ENCODE measurements around the gene NGEF.
"Not testable (repeated sequence)": the region's sequence is repeated elsewhere in the genome, so short reads cannot be mapped to it uniquely, and the experiment has no call there.

The NGEF gene

DNA sequence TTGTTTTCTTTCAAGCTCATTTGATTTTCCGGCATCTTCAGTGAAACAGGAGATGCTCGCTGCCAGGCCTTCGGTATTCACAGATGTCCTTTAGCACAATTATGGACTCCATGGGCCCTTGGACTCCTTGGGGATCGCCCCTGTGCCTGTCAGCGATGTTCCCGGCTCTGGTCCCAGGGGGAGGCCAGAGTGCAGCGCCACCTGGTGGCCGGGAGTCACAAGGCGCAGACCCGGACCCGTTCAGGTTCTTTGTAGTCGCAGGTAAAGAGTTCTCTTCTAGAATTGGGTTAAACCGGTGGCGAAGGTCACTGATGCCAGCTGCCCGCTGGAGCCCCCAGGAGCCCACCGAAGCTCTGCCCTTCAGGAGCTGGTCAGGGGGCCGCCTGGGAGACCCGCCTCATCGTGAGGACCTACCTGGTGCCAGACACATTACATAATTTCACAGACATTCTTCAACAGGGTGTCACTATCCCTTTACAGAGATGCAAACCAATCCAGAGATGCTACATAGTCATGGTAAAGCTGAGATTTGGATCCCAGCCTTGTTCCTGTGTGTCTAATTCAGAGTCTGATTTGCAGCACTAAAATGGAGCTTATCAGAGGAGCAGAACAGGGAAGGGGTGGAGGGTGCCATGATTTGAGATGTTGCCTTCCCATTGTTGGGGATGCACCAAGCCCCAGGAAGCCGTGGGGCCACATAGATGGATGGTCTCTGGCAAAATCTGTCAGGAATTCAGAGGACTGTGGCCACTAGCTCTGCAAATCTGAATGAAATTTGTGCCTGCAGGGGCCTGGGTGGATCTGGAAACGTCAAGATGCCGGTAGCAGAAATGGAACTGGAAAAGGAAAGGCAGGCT, 41.1 kb upstream of the NGEF start:
- no peak overlapping the region for H3K9ac ChIP-seq (ENCODE audit: low read length)
- no peaks in the 10 kb centered on the region for H3K36me3 ChIP-seq (ENCODE audit: control insufficient read depth, insufficient read depth, low read length)
- H3K27me3 ChIP-seq (ENCODE audit: control insufficient read depth, insufficient read depth, low read length): no peaks in the 10 kb centered on the region
- no peaks in the 10 kb centered on the region for H3K9me3 ChIP-seq (ENCODE audit: control insufficient read depth, low read length)
- no peak overlapping the region for H3K4me3 ChIP-seq (ENCODE audit: low read length)
- H3K4me1 ChIP-seq (ENCODE audit: control insufficient read depth, insufficient read depth, low read length): peaks cover 6% of the 10 kb centered on the region

DNA sequence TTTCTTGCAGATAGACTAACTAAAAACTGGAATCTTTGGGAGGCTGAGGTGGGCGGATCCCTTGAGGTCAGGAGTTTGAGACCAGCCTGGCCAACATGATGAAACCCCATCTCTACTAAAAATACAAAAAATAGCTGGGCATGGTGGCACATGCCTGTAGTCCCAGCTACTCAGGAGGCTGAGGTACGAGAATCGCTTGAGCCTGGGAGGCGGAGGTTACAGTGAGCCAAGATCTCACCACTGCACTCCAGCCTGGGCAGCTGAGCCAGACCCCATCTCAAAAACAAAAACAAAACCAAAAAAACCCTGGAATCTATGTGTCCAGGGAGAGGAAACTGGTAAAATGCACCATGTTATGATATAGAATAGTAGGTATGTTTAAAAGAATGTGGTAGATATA, 39.5 kb upstream of the NGEF start:
- not testable (repeated sequence) for H3K4me3 ChIP-seq (ENCODE audit: low read length); H3K9me3 ChIP-seq (ENCODE audit: control insufficient read depth, low read length); H3K27me3 ChIP-seq (ENCODE audit: control insufficient read depth, insufficient read depth, low read length); H3K9ac ChIP-seq (ENCODE audit: low read length); H3K36me3 ChIP-seq (ENCODE audit: control insufficient read depth, insufficient read depth, low read length); H3K4me1 ChIP-seq (ENCODE audit: control insufficient read depth, insufficient read depth, low read length)

DNA sequence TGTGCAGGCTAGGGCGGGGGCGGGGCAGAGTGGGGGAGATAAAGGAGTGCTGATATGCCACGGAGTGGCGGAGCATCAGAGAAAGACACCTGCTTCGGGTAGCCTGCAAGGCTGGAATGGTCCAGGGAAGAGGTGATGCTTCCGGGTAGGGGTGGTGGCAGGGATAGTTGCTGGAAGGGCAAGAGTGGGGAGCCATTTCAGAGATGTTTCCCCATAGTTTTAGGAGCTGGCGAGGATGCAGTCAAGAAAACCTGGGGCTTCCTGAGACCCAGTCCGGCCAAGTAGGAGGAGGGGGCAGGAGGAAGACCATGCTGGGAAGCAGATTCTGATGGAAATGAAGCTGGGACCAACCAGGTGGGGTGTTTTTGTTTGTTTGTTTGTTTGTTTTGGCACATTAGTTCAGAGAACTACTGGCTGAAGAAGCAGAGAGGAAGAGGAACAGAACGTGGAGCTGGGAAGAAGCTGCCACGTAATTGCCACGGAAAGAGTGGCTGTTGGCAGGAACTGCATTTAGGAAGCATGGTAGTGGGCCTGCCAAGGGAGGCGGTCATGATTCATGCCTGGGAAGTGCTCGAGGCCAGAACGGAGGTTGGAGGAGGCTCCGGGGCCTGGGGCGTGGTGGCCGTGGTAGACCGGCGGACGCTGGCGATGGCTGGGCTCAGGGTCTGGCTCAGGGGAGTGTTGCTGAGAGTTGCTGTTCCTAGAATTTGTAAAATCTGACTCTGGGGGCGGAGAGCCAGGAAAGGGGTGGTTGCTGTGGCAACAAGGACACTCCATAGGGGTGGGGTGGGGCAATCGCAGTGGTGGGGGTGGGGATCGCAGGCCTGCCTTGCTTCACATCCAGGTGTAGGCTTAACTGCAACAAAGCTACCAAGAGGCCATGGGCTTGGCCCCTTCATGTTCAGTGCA, 38.4 kb upstream of the NGEF start:
- H3K4me3 ChIP-seq (ENCODE audit: low read length): no peak overlapping the region

DNA sequence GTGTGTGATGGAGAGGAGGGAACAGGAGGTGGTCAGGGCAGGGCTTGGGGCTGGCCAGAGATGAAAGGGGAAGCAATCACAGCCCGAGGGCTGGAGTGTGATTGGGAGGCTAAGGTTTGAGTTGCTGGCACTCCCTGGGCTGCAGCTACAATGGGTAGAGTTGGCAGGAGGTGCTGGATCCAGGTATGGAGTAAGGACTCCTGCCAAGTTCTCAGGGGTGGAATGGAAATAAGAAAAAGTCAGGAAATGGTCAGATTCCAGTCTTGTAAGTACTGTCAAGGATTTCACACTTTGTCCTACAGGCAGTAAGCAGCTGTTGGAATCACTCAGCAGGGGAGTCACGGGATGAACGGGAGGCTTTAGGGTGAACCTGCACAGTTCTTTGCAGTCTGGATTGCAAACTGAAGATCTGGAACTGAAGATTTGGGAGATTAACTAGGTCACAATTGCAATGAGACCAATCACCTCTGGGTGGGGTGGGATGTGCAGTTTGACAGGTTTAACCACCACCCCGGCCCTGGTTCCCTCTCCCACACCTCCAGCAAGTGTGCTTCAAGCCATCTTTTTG, 36.2 kb upstream of the NGEF start:
- H3K4me3 ChIP-seq (ENCODE audit: low read length): no peak overlapping the region
- no peak overlapping the region for H3K9ac ChIP-seq (ENCODE audit: low read length)
- H3K27me3 ChIP-seq (ENCODE audit: control insufficient read depth, insufficient read depth, low read length): no peaks in the 10 kb centered on the region
- H3K4me1 ChIP-seq (ENCODE audit: control insufficient read depth, insufficient read depth, low read length): peaks cover 6% of the 10 kb centered on the region
- H3K36me3 ChIP-seq (ENCODE audit: control insufficient read depth, insufficient read depth, low read length): no peaks in the 10 kb centered on the region
- no peaks in the 10 kb centered on the region for H3K9me3 ChIP-seq (ENCODE audit: control insufficient read depth, low read length)

More for the DNA sequence above, 38.4 kb upstream of the NGEF start:
- no peaks in the 10 kb centered on the region for H3K27me3 ChIP-seq (ENCODE audit: control insufficient read depth, insufficient read depth, low read length)
- H3K9ac ChIP-seq (ENCODE audit: low read length): no peak overlapping the region
- H3K4me1 ChIP-seq (ENCODE audit: control insufficient read depth, insufficient read depth, low read length): peaks cover 6% of the 10 kb centered on the region
- H3K9me3 ChIP-seq (ENCODE audit: control insufficient read depth, low read length): no peaks in the 10 kb centered on the region
- H3K36me3 ChIP-seq (ENCODE audit: control insufficient read depth, insufficient read depth, low read length): no peaks in the 10 kb centered on the region

DNA sequence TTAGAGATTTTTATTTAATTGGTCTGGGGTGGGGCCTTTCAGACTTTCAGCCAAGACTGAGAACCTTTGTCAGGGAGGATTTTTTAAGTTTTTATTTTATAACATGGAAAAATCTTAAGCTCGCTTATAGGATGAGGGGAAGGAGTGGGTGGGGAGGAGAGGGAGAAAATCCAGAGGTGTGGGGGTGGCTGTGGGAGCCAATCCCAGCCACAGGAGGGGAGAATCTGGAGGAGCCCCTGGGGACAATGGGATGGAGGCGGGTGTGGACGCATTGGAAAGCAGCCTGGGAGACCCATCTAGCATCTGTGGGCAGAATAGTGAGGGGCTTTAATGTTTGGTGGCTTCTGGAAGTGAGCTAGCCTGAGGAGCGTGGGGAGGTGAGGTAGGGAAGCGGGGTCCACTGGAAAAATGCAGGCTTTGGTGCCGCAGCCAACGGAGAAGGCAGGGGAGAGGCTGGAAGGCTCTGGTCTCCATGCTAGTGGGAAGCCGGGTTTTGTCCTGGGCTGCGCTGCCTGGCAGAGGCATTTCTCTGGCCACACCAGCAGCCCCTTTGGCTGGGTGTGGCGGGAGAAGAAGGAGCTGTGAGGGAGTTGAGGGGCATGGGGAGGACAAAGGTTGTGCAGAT, 35.6 kb upstream of the NGEF start:
- Histone ChIP-seq H3K4me1 (ENCODE audit: control insufficient read depth, insufficient read depth, low read length) (no peaks in the 10 kb centered on the region), H3K9ac (ENCODE audit: low read length) (no peak overlapping the region), H3K27me3 (ENCODE audit: control insufficient read depth, insufficient read depth, low read length) (no peaks in the 10 kb centered on the region), H3K4me3 (ENCODE audit: low read length) (no peak overlapping the region), H3K36me3 (ENCODE audit: control insufficient read depth, insufficient read depth, low read length) (no peaks in the 10 kb centered on the region), H3K9me3 (ENCODE audit: control insufficient read depth, low read length) (no peaks in the 10 kb centered on the region)

DNA sequence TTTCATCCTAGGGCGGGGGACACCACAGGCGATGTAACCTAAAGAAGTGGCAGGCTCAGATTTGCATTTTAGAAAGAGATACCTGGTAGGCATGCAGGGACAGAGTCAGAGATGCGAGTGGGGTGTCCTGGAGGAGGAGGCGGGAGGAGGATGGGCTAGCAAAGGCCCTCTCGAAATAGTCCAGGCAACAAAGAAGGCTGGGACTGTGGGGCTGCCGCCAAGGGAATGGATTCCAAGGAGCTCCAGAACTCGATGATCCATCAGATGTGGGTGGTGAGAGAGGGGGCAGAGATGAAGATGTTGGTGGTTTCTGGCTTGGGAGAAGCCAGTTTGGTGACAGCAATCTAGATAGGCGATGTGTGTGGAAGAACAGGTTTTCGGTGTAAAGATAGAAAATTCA, 34.6 kb upstream of the NGEF start:
- Histone ChIP-seq H3K27me3 (ENCODE audit: control insufficient read depth, insufficient read depth, low read length) (peaks cover 3% of the 10 kb centered on the region), H3K36me3 (ENCODE audit: control insufficient read depth, insufficient read depth, low read length) (no peaks in the 10 kb centered on the region), H3K4me3 (ENCODE audit: low read length) (no peak overlapping the region), H3K4me1 (ENCODE audit: control insufficient read depth, insufficient read depth, low read length) (no peaks in the 10 kb centered on the region), H3K9ac (ENCODE audit: low read length) (no peak overlapping the region), H3K9me3 (ENCODE audit: control insufficient read depth, low read length) (no peaks in the 10 kb centered on the region)

DNA sequence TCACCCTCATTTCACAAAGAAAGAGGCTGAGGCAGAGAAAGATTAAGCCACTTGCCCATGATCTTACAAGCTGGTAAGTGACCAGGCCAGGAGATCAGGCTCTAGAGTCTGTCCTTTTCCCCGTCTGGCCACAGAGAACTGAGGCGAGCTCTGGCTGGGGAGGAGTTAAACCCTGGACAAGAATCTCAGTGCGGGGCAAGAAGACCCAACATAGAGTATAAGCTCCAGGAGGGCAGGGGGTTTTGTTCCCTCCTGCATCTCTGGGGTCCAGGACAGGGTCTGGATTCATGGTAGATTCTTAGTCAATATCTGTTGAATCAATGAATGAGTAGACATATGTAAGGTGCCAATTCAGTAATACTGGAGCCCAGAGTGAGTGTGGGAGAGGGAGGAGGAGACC, 34.1 kb upstream of the NGEF start:
- H3K27me3 ChIP-seq (ENCODE audit: control insufficient read depth, insufficient read depth, low read length): peaks cover 3% of the 10 kb centered on the region
- no peaks in the 10 kb centered on the region for H3K36me3 ChIP-seq (ENCODE audit: control insufficient read depth, insufficient read depth, low read length)
- no peak overlapping the region for H3K9ac ChIP-seq (ENCODE audit: low read length)

DNA sequence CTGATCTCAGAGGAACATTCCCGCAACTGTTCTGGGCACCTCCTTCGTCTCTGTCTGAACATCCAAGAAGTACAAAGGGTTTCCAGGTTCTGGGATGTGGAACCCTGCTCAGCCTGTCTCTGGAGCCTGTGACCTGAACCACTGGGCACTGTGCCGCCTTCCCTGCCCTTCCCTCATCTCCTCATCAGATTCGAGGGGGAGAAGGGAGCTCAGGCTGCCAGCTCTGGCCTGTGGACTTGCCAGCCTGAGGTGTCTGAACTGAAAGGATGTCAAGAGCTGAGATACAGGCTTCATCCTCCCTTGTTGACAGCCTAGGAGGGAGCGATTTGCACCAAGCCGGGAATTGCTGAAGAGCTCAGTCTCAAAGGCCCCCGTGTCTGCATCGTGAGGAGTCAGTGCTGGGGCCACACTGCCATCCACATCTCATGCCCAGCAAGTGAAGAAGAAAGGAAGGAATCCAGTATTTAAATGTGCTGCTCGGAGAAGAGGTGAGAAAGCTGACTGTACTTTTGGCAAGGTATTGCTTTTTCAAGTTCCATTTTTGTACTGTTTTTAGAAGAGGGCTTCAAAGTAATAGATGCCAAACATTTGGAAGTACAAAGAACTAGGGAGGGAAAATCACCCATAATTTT, 32.0 kb upstream of the NGEF start:
- no peaks in the 10 kb centered on the region for H3K9me3 ChIP-seq (ENCODE audit: control insufficient read depth, low read length)
- H3K4me1 ChIP-seq (ENCODE audit: control insufficient read depth, insufficient read depth, low read length): no peaks in the 10 kb centered on the region
- H3K27me3 ChIP-seq (ENCODE audit: control insufficient read depth, insufficient read depth, low read length): peaks cover 3% of the 10 kb centered on the region
- no peaks in the 10 kb centered on the region for H3K36me3 ChIP-seq (ENCODE audit: control insufficient read depth, insufficient read depth, low read length)
- H3K4me3 ChIP-seq (ENCODE audit: low read length): no peak overlapping the region
- H3K9ac ChIP-seq (ENCODE audit: low read length): no peak overlapping the region

More for the DNA sequence above, 34.1 kb upstream of the NGEF start:
- no peak overlapping the region for H3K4me3 ChIP-seq (ENCODE audit: low read length)
- no peaks in the 10 kb centered on the region for H3K4me1 ChIP-seq (ENCODE audit: control insufficient read depth, insufficient read depth, low read length)
- no peaks in the 10 kb centered on the region for H3K9me3 ChIP-seq (ENCODE audit: control insufficient read depth, low read length)

DNA sequence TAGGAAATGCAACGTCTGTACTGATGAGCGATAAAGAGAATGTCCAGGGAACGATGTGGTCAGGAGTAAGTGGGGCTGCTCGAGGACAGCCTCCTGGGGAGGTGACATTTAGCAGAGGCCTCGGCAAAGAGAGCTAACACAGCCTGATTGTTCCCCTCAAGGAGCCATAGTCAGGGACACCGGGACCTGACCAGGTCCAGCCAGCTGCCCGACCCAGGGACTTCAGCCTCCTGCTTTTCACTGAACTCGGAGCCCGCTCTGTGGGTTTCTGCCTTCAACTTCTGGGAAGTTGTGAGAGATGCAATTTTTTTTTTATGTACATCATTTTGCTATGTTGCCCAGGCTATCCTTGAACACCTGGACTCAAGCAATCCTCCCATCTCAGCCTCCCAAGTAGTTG, 29.5 kb upstream of the NGEF start:
- Histone ChIP-seq H3K27me3 (ENCODE audit: control insufficient read depth, insufficient read depth, low read length) (peaks cover 3% of the 10 kb centered on the region), H3K4me1 (ENCODE audit: control insufficient read depth, insufficient read depth, low read length) (no peaks in the 10 kb centered on the region), H3K36me3 (ENCODE audit: control insufficient read depth, insufficient read depth, low read length) (no peaks in the 10 kb centered on the region), H3K4me3 (ENCODE audit: low read length) (no peak overlapping the region), H3K9ac (ENCODE audit: low read length) (no peak overlapping the region), H3K9me3 (ENCODE audit: control insufficient read depth, low read length) (no peaks in the 10 kb centered on the region)

DNA sequence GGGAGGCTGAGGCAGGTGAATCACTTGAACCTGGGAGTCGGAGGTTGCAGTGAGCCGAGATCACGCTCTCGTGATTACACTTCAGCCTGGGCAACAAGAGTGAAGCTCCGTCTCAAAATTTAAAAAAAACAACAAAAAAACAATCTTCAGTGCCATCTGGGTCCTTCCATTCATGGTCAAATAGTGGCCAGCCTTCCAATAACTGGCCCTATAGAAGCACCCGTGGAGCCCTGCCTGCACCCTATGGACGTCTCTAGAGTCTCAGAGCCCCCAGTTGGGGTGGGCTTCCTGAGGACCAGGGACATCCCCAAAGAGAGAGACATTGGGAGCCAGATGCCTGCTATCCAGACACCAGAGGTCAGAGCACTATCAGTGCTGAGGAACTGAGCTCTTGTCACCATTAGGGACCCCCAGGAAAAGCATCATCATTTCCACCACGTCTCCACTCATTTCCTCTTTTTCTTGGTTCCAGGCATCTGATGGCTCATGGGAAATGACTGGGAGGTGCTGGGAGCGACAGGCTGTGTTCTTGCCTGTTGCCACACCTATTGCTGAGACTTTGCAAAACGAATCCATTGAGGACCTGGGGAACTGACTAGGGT, 28.8 kb upstream of the NGEF start:
- H3K4me1 ChIP-seq (ENCODE audit: control insufficient read depth, insufficient read depth, low read length): no peaks in the 10 kb centered on the region
- peaks cover 3% of the 10 kb centered on the region for H3K27me3 ChIP-seq (ENCODE audit: control insufficient read depth, insufficient read depth, low read length)
- no peaks in the 10 kb centered on the region for H3K9me3 ChIP-seq (ENCODE audit: control insufficient read depth, low read length)
- no peaks in the 10 kb centered on the region for H3K36me3 ChIP-seq (ENCODE audit: control insufficient read depth, insufficient read depth, low read length)
- no peak overlapping the region for H3K4me3 ChIP-seq (ENCODE audit: low read length)
- no peak overlapping the region for H3K9ac ChIP-seq (ENCODE audit: low read length)

DNA sequence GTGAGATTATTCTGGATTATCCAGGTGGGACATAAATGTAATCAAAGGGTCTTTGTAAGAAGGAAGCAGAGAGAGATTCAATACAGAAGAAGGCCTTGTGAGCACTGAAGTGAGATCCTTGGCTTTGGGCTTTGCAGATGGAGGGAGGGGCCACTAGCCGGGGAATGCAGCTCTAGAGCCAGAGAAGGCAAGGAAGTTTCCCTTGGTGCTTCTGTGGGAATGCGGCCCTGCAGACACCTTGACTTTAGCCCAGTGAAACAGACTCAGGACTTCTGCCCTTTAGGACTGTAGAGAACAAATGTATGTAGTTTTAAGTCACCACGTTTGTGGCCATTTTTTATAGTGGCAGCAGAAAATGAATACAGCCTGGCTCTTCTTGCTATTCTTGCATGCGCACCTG, 27.5 kb upstream of the NGEF start:
- H3K9ac ChIP-seq (ENCODE audit: low read length): no peak overlapping the region
- H3K36me3 ChIP-seq (ENCODE audit: control insufficient read depth, insufficient read depth, low read length): no peaks in the 10 kb centered on the region
- no peaks in the 10 kb centered on the region for H3K4me1 ChIP-seq (ENCODE audit: control insufficient read depth, insufficient read depth, low read length)
- no peak overlapping the region for H3K4me3 ChIP-seq (ENCODE audit: low read length)
- peaks cover 3% of the 10 kb centered on the region for H3K27me3 ChIP-seq (ENCODE audit: control insufficient read depth, insufficient read depth, low read length)
- H3K9me3 ChIP-seq (ENCODE audit: control insufficient read depth, low read length): no peaks in the 10 kb centered on the region

Data from mucosa of stomach (tissue), 1 donor.